Upper lobe of left lung (tissue), 6 donors: ENCODE measurements around the gene VSX2. TPM values are rescaled to one million over a fixed set of nuclear protein-coding genes. Genes with fewer than 3 reads are reported as not detected.

Source experiments
- ATAC-seq, 2 donors: fragments of 200-7000 bp; cut with Tn5 transposase; one replicate each; pipeline ENCODE4 v1.9.1; 2022; ENCODE audit warnings: mild to moderate bottlenecking in 2 of 2, moderate library complexity in 2 of 2; ENCODE audit not compliant: low FRiP score in 2 of 2
- DNase-seq, 2 donors: peaks; one replicate each; pipeline ENCODE4 v3.0.0-alpha.2; 2019 to 2020
- H3K27ac ChIP-seq, 4 donors: fragments of 200-600 bp; sonication (generic); one replicate each; pipeline ENCODE4 v1.5.1; 2016 to 2019
- H3K27me3 ChIP-seq, 4 donors: fragments of 200-600 bp; sonication (generic); one replicate each; pipeline ENCODE4 v1.5.1; 2017 to 2019
- H3K36me3 ChIP-seq, 4 donors: fragments of 200-600 bp; sonication (generic); one replicate each; pipeline ENCODE4 v1.5.1; 2016 to 2019
- H3K4me1 ChIP-seq, 4 donors: fragments of 200-600 bp; sonication (generic); one replicate each; pipeline ENCODE4 v1.5.1; 2018 to 2019
- H3K4me3 ChIP-seq, 4 donors: fragments of 200-600 bp; sonication (generic); one replicate each; pipeline ENCODE4 v1.5.1; 2017 to 2019; ENCODE audit warnings: mild to moderate bottlenecking in 2 of 4, moderate library complexity in 1 of 4
- H3K9me3 ChIP-seq, 4 donors: fragments of 200-600 bp; sonication (generic); one replicate each; pipeline ENCODE4 v1.5.1; 2018 to 2019
- CTCF ChIP-seq, 6 experiments: fragments of 450-650 bp in 4 of 6; fragments of 200-600 bp in 2 of 6; sonication (generic) in 2 of 6; IDR thresholded peaks; one replicate each; pipeline ENCODE4 v1.5.1; 2016 to 2019; ENCODE audit warnings: antibody characterized with exemption in 6 of 6
- EP300 ChIP-seq, 4 donors: sonication (generic); formaldehyde crosslinking; IDR thresholded peaks; one replicate each; pipeline ENCODE4 v1.5.1; 2017; ENCODE audit warnings: antibody characterized with exemption in 4 of 4, control low read depth in 2 of 4
- POLR2A ChIP-seq, 4 donors: fragments of 450-650 bp; IDR thresholded peaks; one replicate each; pipeline ENCODE4 v1.5.1; 2016 to 2017; ENCODE audit warnings: antibody characterized with exemption in 4 of 4, mild to moderate bottlenecking in 2 of 4
- POLR2AphosphoS5 ChIP-seq, 2 donors: sonication (generic); formaldehyde crosslinking; IDR thresholded peaks; one replicate each; pipeline ENCODE4 v1.5.1; 2017; ENCODE audit warnings: antibody characterized with exemption in 2 of 2
- WGBS, 2 donors: methylation state at CpG; one replicate each; pipeline ENCODE4 v1.1.5; 2017 to 2018; 5-methylcytosine and 5-hydroxymethylcytosine counted together
- total RNA-seq, 6 donors: library from RNA; depleted of rRNA in 4 of 6; stranded (reverse); fragments of >200 nt in 4 of 6; gene quantifications; one replicate each; pipeline versions ENCODE4 v1.1.0 to v1.2.1, GENCODE V29; 2016 to 2021
- donor health status: DM: no; HTN: no; CAD: no; lungs with moderate emphysema.
- donor health status: DM: no; HTN: yes; CAD: no; lungs with severe emphysema.

The VSX2 gene
- total RNA-seq, 6 donors from 2014 or later, result 0.30 TPM; not detected in 5

GRCh38 chr14:74218462-74218861 is 20.8 kb upstream of the VSX2 start:
- H3K4me3 ChIP-seq, result no peak overlapping the region
- ATAC-seq (no peak), DNase-seq (no peak)
- no peak for TF ChIP-seq EP300 (IDR thresholded peaks at IDR 0.05)
- H3K27me3 ChIP-seq, result peaks cover 0 to 5% (median 2%) of the 10 kb centered on the region in 4 donors
- WGBS, 2 donors, result 65 to 69% methylated on average over 3 to 4 of the region's 4 CpGs
- no peak overlapping the region for H3K27ac ChIP-seq
- no peaks in the 10 kb centered on the region for H3K9me3 ChIP-seq
- no peaks in the 10 kb centered on the region for H3K36me3 ChIP-seq
- H3K4me1 ChIP-seq, result peaks cover 6 to 10% (median 8%) of the 10 kb centered on the region in 4 donors

- no peaks in the 10 kb centered on the region for H3K9me3 ChIP-seq
- H3K4me3 ChIP-seq, result no peak overlapping the region
- H3K27me3 ChIP-seq, result peaks cover 0 to 5% (median 2%) of the 10 kb centered on the region in 4 donors
- H3K36me3 ChIP-seq, result no peaks in the 10 kb centered on the region
- TF ChIP-seq EP300 (IDR thresholded peaks at IDR 0.05) (no peak), POLR2A (IDR thresholded peaks at IDR 0.05) (no peak), CTCF (IDR thresholded peaks at IDR 0.05) (no peak), POLR2AphosphoS5 (IDR thresholded peaks at IDR 0.05) (no peak)
- H3K27ac ChIP-seq, result no peak overlapping the region
- ATAC-seq, result no peak
- 69 to 74% methylated on average over 12 to 13 of the region's 13 CpGs for WGBS, 2 donors
- no peak for DNase-seq
- H3K4me1 ChIP-seq, result peaks cover 6 to 10% (median 8%) of the 10 kb centered on the region in 4 donors
These were observed 19.7 kb upstream of the VSX2 start for GRCh38 chr14:74219277-74220205.

GRCh38 chr14:74220991-74221390 is 18.3 kb upstream of the VSX2 start:
- no peaks in the 10 kb centered on the region for H3K9me3 ChIP-seq
- peaks cover 0 to 5% (median 2%) of the 10 kb centered on the region in 4 donors for H3K27me3 ChIP-seq
- ATAC-seq, result no peak
- no peak overlapping the region for H3K4me3 ChIP-seq
- H3K36me3 ChIP-seq, result no peaks in the 10 kb centered on the region
- 66 to 76% methylated on average over 6 of the region's 6 CpGs for WGBS, 2 donors
- DNase-seq, result no peak
- H3K4me1 ChIP-seq, result peaks cover 6 to 10% (median 8%) of the 10 kb centered on the region in 4 donors
- TF ChIP-seq POLR2AphosphoS5 (IDR thresholded peaks at IDR 0.05) (no peak), CTCF (IDR thresholded peaks at IDR 0.05) (no peak), POLR2A (IDR thresholded peaks at IDR 0.05) (no peak), EP300 (IDR thresholded peaks at IDR 0.05) (no peak)
- H3K27ac ChIP-seq, result no peak overlapping the region

GRCh38 chr14:74221741-74222140 is 17.5 kb upstream of the VSX2 start:
- TF ChIP-seq POLR2A (IDR thresholded peaks at IDR 0.05), result no peak
- WGBS, 2 donors, result 83 to 91% methylated on average over 7 of the region's 7 CpGs
- ATAC-seq (no peak), DNase-seq (no peak)
- H3K4me3 ChIP-seq, result no peak overlapping the region
- no peaks in the 10 kb centered on the region for H3K9me3 ChIP-seq
- H3K27ac ChIP-seq, result no peak overlapping the region
- H3K36me3 ChIP-seq, result no peaks in the 10 kb centered on the region
- peaks cover 0 to 5% (median 2%) of the 10 kb centered on the region in 4 donors for H3K27me3 ChIP-seq
- H3K4me1 ChIP-seq, result peaks cover 6 to 10% (median 8%) of the 10 kb centered on the region in 4 donors

- Histone ChIP-seq H3K27ac (no peak overlapping the region), H3K4me1 (peaks cover under 1 to 1% (median 1%) of the 10 kb centered on the region in 4 donors), H3K4me3 (no peak overlapping the region), H3K9me3 (no peaks in the 10 kb centered on the region), H3K36me3 (no peaks in the 10 kb centered on the region), H3K27me3 (peaks cover 0 to 4% (median 1%) of the 10 kb centered on the region in 4 donors)
- ATAC-seq (no peak), DNase-seq (peak in 1 of 2 donors; percentile 41)
- TF ChIP-seq EP300 (IDR thresholded peaks at IDR 0.05) (no peak), POLR2AphosphoS5 (IDR thresholded peaks at IDR 0.05) (no peak), CTCF (IDR thresholded peaks at IDR 0.05) (no peak), POLR2A (IDR thresholded peaks at IDR 0.05) (no peak)
- WGBS, 2 donors, result 76 to 90% methylated on average over 6 of the region's 6 CpGs
These were observed 16.2 kb upstream of the VSX2 start for GRCh38 chr14:74223016-74223415.
